Stimulated activated CD4-positive, alpha-beta T cell treated with anti-CD3 and anti-CD28 coated beads, Interleukin-1b, Interleukin-23, amount 100 ng/mL, for 48 hours (primary cell): ENCODE measurements around the gene DYSF.

Experiments used
- DNase-seq: peaks from one replicate; pipeline ENCODE4 v3.0.0-alpha.2; 2020

The DYSF gene

GRCh38 chr2:71503837-71504236 lies 50.5 kb downstream of the DYSF start:
- DNase-seq = no peak

- no peak for DNase-seq
Observed at GRCh38 chr2:71504611-71505010, 51.2 kb downstream of the DYSF start.

- DNase-seq = no peak
Observed at GRCh38 chr2:71505086-71505769, 51.9 kb downstream of the DYSF start.

GRCh38 chr2:71505770-71506140 lies 52.4 kb downstream of the DYSF start:
- no peak for DNase-seq

- no peak for DNase-seq
Observed at GRCh38 chr2:71506222-71507153, 53.1 kb downstream of the DYSF start.

- DNase-seq = no peak
Observed at GRCh38 chr2:71507476-71507875, 54.1 kb downstream of the DYSF start.

GRCh38 chr2:71510196-71510807 lies 56.9 kb downstream of the DYSF start:
- DNase-seq = peak; percentile 66

- DNase-seq = no peak
Observed at GRCh38 chr2:71510938-71511337, 57.6 kb downstream of the DYSF start.

GRCh38 chr2:71511776-71512175 lies 58.4 kb downstream of the DYSF start:
- no peak for DNase-seq

GRCh38 chr2:71512386-71512785 lies 59.0 kb downstream of the DYSF start:
- DNase-seq = no peak

GRCh38 chr2:71513096-71513495 lies 59.7 kb downstream of the DYSF start:
- no peak for DNase-seq

GRCh38 chr2:71513721-71514120 lies 60.4 kb downstream of the DYSF start:
- no peak for DNase-seq

GRCh38 chr2:71516253-71516888 lies 63.0 kb downstream of the DYSF start:
- no peak for DNase-seq

- no peak for DNase-seq
Observed at GRCh38 chr2:71517851-71518250, 64.5 kb downstream of the DYSF start.

- no peak for DNase-seq
Observed at GRCh38 chr2:71521436-71521950, 68.1 kb downstream of the DYSF start.

GRCh38 chr2:71524476-71524875 lies 71.1 kb downstream of the DYSF start:
- no peak for DNase-seq

- DNase-seq = no peak
Observed at GRCh38 chr2:71526141-71526540, 72.8 kb downstream of the DYSF start.

GRCh38 chr2:71526975-71527374 lies 73.6 kb downstream of the DYSF start:
- DNase-seq = no peak

GRCh38 chr2:71528131-71528591 lies 74.8 kb downstream of the DYSF start:
- no peak for DNase-seq

- no peak for DNase-seq
Observed at GRCh38 chr2:71528749-71529148, 75.4 kb downstream of the DYSF start.

GRCh38 chr2:71530211-71530610 lies 76.8 kb downstream of the DYSF start:
- no peak for DNase-seq

GRCh38 chr2:71530641-71531332 lies 77.4 kb downstream of the DYSF start:
- DNase-seq = peak; percentile 14
